ENCODE results near the gene BACH2.

The BACH2 gene

DNA sequence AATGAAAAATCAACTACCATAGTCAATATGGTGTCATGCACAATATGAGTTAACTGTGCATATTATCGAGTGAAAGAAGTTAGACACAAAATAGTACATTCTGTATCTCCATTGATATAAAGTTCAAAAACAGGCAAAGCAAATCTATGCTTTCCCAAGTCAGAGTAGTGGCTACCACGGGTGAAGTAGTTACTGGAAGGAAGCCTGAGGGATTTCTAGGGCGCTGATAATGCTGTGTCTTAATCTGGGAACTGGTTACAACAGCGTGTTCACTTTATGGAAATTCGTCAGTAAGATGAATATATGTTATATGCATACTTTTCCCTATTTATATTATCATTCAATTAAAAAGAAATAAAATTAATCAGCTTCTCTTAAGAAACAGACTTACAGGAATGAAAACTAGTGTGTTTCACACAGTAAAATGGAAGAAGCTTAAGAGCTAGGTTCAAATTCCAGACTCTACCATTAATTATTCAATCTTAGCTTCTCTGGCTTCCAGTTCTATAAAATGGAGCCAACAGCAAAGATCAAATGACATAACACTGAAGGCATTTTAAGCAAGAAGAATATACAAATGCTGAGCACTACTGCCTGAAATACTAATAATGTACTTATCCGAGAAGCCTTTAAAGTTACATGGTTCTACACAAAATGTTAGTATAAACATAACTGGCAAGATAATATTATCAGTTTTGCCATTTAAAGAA, 19.2 kb downstream of the BACH2 start:
- no peak for DNase-seq (ENCODE audit: low read depth in 2 of 2)

DNA sequence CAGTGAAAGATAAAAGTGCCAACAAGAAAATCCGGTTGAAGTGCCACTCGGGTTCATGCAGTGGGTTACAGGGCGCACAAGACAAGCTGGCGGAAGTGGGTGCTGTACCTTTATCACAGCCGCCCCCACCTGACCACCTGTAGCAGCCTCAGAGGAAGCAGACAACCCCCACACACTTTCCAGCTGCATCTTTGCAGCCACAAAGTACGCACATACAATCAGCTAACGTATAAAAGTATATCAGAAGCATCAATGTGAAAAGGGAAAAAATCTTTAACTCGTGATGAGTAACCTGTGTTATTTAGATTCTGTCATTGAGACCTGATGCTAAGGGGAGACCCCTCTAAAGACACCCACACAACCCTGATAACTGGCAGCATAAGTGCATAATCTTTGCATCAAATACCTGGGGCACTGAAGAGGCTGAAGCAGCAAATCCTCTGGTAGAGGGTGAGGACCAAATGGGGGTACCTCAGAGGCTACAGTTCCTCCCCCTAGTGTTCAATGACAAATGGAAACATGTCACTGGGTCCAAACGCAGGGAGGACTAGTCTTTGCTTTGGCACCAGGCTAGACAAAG, 22.1 kb downstream of the BACH2 start:
- peak; percentile 73 to 95 for DNase-seq (ENCODE audit: low read depth in 2 of 2)

DNA sequence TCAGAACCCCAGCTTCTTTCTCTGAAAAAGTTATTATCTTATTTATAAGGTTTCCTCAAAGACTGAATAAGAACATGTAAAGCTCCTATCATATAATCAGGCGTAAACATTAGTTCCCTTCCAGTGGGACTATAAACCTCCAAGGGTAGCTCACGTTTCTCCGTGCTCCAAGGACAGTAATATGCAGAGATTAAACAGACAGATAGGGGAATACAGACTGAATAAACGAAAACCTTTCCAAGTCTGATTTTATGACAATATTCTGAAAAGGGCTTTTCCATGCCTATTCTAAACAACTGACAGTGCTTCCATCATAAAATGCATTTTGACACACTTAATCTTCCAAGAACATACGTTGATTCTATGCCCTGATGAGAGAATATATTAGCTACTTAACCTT, 22.8 kb downstream of the BACH2 start:
- no peak for DNase-seq (ENCODE audit: low read depth in 2 of 2)

DNA sequence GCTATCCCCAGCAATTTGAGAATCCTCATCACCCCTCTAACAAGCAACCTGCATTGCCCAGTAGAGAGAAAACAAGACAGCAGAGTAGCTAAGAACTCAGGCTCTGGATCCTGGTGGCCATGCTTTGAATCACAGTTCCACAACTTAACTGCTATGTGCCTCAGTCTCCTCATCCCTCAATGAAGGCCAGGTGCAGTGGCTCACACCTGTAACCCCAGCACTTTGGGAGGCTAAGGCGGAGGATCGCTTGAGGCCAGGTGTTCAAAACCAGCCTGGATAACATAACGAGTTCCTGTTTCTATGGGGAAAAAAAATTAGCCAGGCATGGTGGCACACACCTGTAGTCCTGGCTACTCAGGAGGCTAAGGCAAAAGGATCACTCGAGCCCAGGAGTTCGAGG, 23.7 kb downstream of the BACH2 start:
- no peak for DNase-seq (ENCODE audit: low read depth in 2 of 2)

DNA sequence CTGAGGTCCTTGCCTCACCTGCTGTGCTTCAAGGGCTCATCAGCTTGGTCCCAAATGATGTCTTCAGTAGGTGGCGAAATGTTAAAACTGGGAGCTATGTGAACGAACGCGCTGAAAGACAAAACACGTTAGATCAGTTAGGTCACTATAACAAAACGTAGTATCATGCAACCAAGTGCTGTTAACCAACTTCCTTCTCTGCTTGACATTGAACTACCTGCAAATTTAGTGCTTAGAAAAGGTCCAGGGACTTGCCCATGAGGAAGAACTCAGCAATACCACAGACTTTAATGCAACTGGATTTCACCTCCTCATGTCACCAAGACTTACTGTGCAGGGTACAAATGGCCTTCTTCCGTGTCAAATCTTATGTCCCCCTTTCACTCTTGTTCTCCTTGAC, 24.8 kb downstream of the BACH2 start:
- no peak for DNase-seq (ENCODE audit: low read depth in 2 of 2)

DNA sequence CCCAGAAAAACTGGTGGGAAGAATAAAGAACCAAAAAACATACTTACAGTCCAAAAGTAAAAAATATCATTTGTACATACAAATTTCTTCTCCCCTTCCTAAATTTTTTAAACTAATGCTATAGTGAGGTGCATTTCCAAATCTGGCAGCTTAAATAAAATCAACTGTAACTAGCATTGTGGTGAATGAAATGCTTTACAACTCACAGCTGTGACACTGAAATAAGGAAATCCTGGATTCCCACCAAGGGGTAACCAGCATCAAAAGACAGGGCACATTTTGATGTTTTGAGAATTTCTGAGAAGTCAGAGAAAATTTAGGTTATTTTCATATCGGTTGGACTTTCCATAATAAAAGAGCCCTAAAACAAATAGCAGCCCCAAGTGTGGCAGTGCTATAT, 27.3 kb downstream of the BACH2 start:
- no peak for DNase-seq (ENCODE audit: low read depth in 2 of 2)

DNA sequence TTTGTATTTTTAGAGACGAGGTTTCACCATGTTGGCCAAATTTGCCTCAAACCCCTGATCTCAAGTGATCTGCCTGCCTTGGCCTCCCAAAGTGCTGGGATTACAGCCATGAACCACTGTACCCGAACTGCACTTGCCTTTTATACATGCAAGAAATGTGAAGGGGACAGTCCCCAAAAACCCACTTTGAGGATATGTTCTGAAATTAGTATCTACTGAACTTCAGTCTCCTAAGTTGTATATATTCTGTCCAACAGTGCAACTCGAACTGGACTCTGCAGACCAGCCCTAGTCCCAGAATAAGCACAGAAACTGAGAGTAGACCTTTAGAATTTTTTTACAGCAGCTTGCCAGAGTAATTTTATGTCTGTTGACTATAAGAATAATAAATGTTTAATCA, 28.5 kb downstream of the BACH2 start:
- DNase-seq (ENCODE audit: low read depth in 2 of 2), result no peak

DNA sequence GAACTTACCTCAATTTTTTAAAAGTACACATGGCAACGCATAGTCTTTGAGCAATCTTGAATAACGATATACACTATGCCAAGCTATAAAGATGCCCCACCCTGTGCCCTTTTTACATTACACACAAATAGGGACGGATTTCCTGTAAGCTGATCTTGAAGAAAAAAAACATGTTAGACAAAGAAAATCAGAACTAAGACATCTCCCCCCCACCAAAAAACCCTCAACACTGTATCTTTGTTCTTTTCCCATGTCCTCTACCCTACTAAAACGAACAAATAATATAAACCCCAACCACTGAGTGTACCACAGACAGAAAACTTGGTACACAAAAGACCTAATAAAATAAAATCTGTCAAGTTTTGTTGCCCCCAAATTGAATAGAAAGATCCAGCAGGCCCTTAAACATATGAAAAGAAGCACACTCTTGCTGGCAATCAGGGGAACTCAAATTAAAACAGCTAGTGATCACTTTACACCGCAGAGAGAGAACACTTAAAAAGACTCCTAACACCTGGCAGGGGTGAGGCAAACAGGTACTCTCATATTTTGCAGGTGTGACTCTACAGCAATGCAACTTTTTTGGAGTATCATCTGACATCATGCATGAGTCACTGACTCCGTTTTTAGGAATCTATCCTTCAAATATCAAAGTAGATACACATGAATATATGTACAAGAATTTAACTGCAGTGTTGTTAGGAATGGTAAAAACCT, 29.6 kb downstream of the BACH2 start:
- no peak for DNase-seq (ENCODE audit: low read depth in 2 of 2)

DNA sequence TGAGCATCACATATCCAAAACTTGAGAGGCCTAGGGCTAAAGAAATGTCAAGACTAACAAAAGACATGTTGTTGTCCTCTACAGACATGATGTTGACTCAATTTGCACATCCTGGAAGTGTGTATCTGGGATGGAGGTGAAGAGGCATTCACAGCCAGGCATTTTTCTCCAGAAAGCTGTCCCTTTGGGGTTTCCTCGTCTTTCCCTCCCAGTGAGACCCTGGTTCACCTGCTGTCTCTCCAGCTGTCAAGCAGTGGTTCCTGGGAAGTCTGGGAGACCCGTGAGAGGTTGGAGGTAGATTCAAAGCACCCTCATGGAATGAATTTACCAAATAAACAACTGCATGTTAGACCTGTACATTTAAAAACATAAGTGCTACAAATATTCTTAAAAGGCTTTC, 32.1 kb downstream of the BACH2 start:
- no peak for DNase-seq (ENCODE audit: low read depth in 2 of 2)

DNA sequence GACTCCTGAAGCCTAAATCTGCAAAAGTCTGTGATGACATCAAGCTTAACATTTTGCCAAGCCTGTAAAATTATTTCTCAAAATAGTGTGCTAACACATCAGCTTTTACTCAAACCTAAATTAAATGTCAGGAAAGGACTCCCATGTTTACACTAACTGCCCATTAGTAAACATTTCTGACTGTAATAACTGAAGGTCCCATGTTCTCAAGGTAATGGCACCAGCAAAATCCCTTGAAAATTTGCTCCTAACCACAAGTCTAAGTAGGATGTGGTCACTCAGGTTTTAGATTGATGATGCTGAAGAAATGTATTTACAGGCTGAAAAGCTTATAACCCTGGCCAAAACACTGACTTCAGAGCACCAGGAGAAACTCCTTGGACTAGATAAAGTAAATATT, 33.0 kb downstream of the BACH2 start:
- DNase-seq (ENCODE audit: low read depth in 2 of 2), result no peak

DNA sequence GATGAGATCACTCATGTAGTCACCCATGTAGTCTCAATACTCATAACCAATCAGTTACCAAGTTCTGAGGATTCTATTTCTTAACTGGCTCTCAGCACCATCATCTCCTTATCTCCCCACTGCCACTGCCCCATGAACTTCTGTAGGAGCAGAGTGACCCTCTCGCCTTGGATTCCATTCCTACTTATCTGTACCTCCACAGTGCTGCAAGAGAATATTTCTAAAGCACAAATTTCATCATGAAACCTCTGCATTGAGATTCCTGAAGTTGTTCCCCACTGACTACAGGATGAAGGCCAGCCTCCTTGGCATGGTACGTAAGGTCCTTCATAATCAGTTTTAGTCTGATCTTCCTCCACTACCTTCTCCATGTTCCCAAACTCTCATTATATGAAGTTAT, 34.8 kb downstream of the BACH2 start:
- DNase-seq (ENCODE audit: low read depth in 2 of 2), result no peak

DNA sequence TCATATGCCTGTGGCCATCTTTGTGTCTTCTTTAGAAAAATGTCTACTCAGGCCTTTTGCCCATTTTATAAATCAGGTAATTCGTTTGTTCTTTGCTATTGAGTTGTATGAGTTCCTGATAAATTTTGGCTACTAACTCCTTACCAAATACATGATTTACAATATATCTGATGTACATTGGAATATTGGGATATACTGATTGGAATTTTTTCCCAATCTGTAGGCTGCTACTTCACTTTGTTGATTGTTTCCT, 39.2 kb downstream of the BACH2 start:
- DNase-seq (ENCODE audit: low read depth in 2 of 2), result no peak

DNA sequence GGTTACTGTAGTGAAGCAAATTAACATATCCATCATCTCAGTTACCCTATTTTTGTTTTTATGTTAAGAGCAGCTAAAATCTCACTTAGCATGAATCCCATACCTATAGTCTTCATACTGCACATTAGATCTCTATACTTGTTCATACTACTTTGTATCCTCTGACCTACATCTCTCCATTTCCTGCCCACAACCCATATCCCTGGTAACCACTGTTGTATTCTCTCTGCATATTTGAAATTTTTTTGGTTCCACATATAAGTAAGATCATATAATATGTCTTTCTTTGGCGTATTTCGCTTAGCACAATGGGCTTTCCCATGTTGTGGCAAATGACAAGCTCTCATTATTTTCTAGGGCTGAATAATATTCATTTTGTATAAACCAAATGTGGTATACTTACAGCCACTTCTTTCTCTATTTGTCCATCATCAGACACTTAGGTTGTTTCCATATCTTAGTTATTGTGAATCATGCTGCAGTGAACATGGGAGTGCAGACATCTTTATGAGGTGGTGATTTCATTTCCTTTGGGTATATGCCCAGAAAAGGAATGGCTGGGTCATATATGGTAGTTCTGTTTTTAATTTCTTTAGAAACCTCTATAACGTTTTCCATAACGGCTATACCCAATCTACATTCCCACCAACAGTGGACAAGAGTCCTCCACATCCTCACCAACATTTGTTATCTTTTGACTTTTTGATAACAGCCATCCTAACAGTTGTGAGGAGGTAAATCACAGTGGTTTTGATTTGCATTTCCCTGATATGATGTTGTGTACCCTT, 39.8 kb downstream of the BACH2 start:
- no peak for DNase-seq (ENCODE audit: low read depth in 2 of 2)

DNA sequence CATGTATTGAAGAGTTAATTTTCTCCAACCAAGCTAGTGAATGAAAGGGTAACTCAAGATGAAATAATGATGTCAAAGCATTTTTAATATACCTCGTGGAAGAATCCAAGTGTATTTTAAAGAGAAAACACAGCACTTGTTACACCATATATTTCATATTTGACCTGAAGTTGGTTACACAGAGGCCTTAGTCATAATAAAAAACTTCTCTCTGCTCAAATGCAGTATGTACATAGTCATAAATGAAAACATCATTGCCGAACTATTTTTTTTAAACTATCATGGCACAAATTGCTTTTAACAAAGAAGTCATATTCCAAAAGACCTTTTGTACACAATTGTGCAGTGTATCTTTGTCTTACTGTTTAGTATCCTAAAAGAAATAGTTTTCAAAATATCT, 43.0 kb downstream of the BACH2 start:
- DNase-seq (ENCODE audit: low read depth in 2 of 2), result no peak

DNA sequence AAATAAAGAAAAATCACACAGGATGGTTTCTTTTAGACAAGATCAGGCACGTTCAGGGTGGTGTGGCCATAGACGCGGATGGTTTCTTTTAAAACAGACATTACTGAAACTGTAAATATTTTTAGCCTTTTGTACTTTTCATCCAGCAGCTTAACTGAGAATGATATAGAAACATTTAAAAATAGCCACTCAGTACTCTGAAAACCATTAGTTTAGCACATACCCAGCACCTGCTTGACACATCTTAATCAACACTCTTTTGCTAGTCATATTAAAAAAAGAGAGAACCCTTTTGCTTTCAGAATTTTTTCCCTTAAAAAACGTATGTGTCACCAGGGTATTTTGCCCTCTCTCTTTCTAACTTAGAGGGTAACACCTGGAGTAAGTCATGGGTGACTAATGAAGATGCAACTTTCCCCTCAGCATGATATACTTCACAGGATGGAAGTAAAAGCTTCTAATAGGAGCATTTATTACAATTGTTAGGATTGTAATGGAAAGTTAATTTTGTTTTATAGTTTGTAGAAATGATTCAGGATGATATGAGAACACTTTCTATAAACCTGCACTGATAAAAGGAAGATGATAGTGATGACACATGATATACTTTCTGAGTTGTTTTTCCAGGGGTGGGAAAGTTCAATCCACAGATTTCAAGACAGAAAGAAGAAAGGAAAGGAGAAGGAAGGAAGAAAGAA, 45.2 kb downstream of the BACH2 start:
- DNase-seq (ENCODE audit: low read depth in 2 of 2), result no peak

DNA sequence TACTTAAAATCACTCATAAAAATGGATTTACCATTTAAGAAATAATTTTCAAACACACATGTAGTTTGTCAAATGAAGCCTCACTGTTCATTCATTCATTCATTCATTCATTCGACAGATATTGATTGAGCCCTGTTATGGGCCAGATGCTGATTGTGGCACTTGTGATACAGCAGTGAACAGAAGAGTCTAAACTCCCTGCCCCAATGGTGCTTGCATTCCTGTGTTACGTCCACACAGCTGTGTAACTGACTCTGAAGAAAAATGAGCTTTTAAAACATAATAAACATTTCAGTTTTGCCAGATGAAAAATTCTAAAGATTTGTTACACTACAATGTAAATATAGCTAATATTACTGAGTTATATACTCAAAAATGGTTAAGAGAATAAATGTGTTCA, 46.2 kb downstream of the BACH2 start:
- DNase-seq (ENCODE audit: low read depth in 2 of 2), result no peak

DNA sequence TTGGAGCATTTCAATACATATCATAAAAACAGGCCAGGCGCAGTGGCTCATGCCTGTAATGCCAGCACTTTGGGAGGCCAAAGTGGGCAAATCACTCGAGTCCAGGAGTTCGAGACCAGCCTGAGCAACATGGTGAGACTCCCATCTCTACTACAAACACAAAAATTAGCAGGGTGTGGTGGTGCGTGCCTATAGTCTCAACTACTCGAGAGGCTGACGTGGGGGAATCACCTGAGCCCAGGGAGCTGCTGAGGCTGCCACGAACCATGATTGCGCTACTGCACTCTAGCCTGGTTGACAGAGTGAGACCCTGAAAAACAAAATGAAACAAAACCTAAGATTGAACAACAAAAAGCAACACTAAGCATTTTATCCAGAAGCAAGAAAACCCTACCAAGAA, 47.2 kb downstream of the BACH2 start:
- DNase-seq (ENCODE audit: low read depth in 2 of 2), result no peak

DNA sequence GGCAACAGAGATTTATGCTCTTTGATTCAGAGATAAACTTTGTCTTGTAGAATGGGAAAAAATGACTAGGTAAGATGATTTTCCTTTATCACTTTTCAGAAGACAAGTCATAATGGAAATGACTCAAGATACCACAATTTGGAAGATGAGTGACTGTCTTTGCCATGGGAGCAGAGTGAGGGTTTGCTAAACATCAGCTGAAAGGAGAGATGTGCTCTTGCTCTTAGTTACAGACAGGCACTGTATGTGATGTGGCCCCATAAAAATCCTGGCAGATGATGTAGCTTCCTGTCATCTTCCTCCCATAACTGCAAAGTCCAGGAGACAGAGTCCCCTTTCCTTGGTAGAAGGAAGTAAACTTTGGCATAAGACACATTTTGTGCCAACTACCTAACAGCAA, 47.6 kb downstream of the BACH2 start:
- DNase-seq (ENCODE audit: low read depth in 2 of 2), result no peak

DNA sequence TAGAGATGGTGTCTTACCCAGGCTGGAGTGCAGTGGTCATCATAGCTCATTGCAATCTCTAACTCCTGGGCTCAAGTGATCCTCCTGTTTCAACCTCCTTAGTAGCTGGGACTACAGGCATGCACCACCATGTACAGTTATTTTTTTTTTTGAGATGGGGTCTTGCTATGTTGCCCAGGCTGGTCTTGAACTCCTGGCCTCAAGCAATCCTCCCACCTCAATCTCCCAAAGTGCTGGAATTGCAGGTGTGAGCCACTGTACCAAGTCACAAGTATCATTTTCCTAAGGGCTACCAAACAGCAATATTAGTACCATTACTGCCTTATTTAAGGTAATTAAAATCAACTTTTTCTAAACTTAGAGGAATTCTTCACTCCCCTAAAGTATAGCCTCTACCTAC, 49.4 kb downstream of the BACH2 start:
- no peak for DNase-seq (ENCODE audit: low read depth in 2 of 2)

DNA sequence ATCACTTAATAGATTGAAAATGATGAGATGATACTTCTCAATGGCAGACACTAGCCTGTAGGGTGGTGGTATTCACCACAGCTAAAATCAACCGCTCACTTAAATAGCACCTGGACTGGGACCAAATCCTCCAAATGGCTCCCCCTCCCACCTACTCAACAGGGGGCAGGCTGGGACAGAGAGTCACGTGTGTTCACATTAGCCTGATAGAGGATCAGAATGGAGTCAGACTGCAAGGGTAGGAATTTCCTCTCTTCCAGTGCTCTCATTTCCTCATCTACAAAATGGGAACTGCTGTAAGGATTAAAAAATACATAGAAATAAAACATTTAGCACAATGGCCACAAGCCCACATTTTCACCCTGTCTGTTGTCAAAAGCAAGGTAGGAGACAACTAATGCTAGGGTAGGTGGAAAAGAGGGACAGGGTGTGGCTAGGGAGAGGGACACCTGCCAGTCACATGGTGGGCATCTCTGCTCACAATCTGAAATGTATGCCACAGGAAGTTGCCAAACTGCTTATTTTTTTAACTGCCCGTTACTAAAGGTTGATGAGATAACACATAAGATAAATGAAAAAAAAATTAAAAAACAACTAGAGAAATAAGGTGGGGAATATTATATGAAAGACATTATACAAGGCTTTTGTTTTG, 55.3 kb downstream of the BACH2 start:
- DNase-seq (ENCODE audit: low read depth in 2 of 2), result no peak

DNA sequence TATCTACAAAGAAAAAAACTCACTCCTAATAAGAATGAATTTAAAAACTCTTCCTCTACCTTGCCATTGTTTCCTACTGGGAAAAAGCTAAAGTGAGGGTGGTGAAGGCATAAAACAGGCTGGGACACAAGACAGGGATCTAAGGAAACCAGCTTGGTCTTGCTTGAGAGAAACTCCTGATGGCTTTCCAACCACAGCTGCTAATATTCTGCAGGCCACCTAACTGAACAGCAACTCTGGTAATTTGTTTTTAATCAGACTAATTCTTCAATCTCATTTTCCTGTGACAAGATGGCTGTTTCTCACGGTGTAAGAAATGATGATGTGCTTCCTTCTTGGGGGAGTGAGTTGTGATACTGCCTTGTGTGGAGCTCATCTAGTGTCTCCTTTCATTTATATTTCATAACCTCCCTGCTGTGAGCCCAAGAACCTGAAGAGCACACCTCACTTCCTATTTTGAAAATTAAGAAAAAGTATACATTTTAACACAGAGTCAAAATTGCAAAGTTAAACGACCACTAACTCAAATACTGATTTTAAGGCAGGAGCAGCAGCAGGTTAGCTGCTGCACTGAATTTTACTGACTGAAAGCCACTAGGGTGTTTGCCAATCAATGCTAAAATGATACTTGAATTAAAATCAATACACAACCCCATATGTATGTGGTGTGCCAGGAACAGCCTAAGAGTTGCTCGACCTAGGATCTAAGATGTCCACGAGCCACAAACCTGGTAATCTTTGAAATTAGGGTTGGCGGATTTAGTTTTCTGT, 58.0 kb downstream of the BACH2 start:
- no peak for DNase-seq (ENCODE audit: low read depth in 2 of 2)

Measured in activated CD8-positive, alpha-beta memory T cell treated with anti-CD3 and anti-CD28 coated beads for 4 hours (primary cell).